Fibroblast of skin of left quadriceps (primary cell): Measurements from ENCODE around the gene FAM186B.

Source experiments
- DNase-seq, 2 experiments: peaks; one replicate each; pipeline ENCODE4 v3.0.0-alpha.2; 2013; ENCODE audit warnings: low read depth in 2 of 2

FAM186B gene

GRCh38 chr12:49537752-49538509 lies 67.5 kb downstream of the FAM186B start:
- no peak for DNase-seq
